ENCODE data around the gene TMSB15C.

The TMSB15C gene

GRCh38 chrX:104105330-104106262 lies 29.6 kb upstream of the TMSB15C start:
- TF ChIP-seq CTCF (IDR thresholded peaks at IDR 0.05; ENCODE audit: borderline replicate concordance, extremely low read depth, low read length, poor library complexity, severe bottlenecking) (no peak), EZH2 (IDR thresholded peaks at IDR 0.05; ENCODE audit: borderline replicate concordance, low read depth, low read length, severe bottlenecking) (no peak)
- no peak overlapping the region for H3K4me3 ChIP-seq (ENCODE audit: low read depth in 1 of 2, low read length in 2 of 2)
- no peak overlapping the region for H3K9ac ChIP-seq (ENCODE audit: low read depth, low read length)
- no peaks in the 10 kb centered on the region for H3K27me3 ChIP-seq (ENCODE audit: insufficient read depth, low read length, poor library complexity)
- no peaks in the 10 kb centered on the region for H3K9me3 ChIP-seq (ENCODE audit: insufficient read depth, low read length, severe bottlenecking)
- no peak for ATAC-seq (ENCODE audit: insufficient read depth, low read depth)
- H3K27ac ChIP-seq (ENCODE audit: low read length) = no peak overlapping the region
- no peak for DNase-seq
- H3K36me3 ChIP-seq (ENCODE audit: insufficient read depth, low read length) = no peaks in the 10 kb centered on the region
- no peaks in the 10 kb centered on the region for H4K20me1 ChIP-seq (ENCODE audit: insufficient read depth, low read length)
- no peaks in the 10 kb centered on the region for H3K79me2 ChIP-seq (ENCODE audit: insufficient read depth, low read length)
- no peak overlapping the region for H3K4me2 ChIP-seq (ENCODE audit: insufficient read depth, low read length)
- no peak overlapping the region for H2AFZ ChIP-seq (ENCODE audit: low read depth, low read length)
- H3K4me1 ChIP-seq (ENCODE audit: insufficient read depth, low read length) = no peaks in the 10 kb centered on the region

GRCh38 chrX:104104676-104105075 lies 28.6 kb upstream of the TMSB15C start:
- no peak overlapping the region for H3K4me3 ChIP-seq (ENCODE audit: low read depth in 1 of 2, low read length in 2 of 2)
- H3K79me2 ChIP-seq (ENCODE audit: insufficient read depth, low read length) = no peaks in the 10 kb centered on the region
- H3K9me3 ChIP-seq (ENCODE audit: insufficient read depth, low read length, severe bottlenecking) = no peaks in the 10 kb centered on the region
- DNase-seq (no peak), ATAC-seq (ENCODE audit: insufficient read depth, low read depth) (no peak)
- no peaks in the 10 kb centered on the region for H3K27me3 ChIP-seq (ENCODE audit: insufficient read depth, low read length, poor library complexity)
- TF ChIP-seq EZH2 (IDR thresholded peaks at IDR 0.05; ENCODE audit: borderline replicate concordance, low read depth, low read length, severe bottlenecking) (no peak), CTCF (IDR thresholded peaks at IDR 0.05; ENCODE audit: borderline replicate concordance, extremely low read depth, low read length, poor library complexity, severe bottlenecking) (no peak)
- no peak overlapping the region for H2AFZ ChIP-seq (ENCODE audit: low read depth, low read length)
- H3K9ac ChIP-seq (ENCODE audit: low read depth, low read length) = no peak overlapping the region
- H3K4me1 ChIP-seq (ENCODE audit: insufficient read depth, low read length) = no peaks in the 10 kb centered on the region
- no peak overlapping the region for H3K4me2 ChIP-seq (ENCODE audit: insufficient read depth, low read length)
- no peaks in the 10 kb centered on the region for H4K20me1 ChIP-seq (ENCODE audit: insufficient read depth, low read length)
- H3K36me3 ChIP-seq (ENCODE audit: insufficient read depth, low read length) = no peaks in the 10 kb centered on the region
- H3K27ac ChIP-seq (ENCODE audit: low read length) = no peak overlapping the region

GRCh38 chrX:104098919-104099318 lies 22.9 kb upstream of the TMSB15C start:
- DNase-seq (no peak), ATAC-seq (ENCODE audit: insufficient read depth, low read depth) (no peak)
- no peak overlapping the region for H3K9ac ChIP-seq (ENCODE audit: low read depth, low read length)
- H3K27ac ChIP-seq (ENCODE audit: low read length) = no peak overlapping the region
- H3K9me3 ChIP-seq (ENCODE audit: insufficient read depth, low read length, severe bottlenecking) = no peaks in the 10 kb centered on the region
- no peak for TF ChIP-seq CTCF (IDR thresholded peaks at IDR 0.05; ENCODE audit: borderline replicate concordance, extremely low read depth, low read length, poor library complexity, severe bottlenecking)
- TF ChIP-seq EZH2 (IDR thresholded peaks at IDR 0.05; ENCODE audit: borderline replicate concordance, low read depth, low read length, severe bottlenecking) = no peak
- no peak overlapping the region for H2AFZ ChIP-seq (ENCODE audit: low read depth, low read length)
- H3K4me3 ChIP-seq (ENCODE audit: low read depth in 1 of 2, low read length in 2 of 2) = no peak overlapping the region
- H3K27me3 ChIP-seq (ENCODE audit: insufficient read depth, low read length, poor library complexity) = no peaks in the 10 kb centered on the region
- no peaks in the 10 kb centered on the region; the same call in 1 of the 2 replicates for H3K4me1 ChIP-seq (ENCODE audit: insufficient read depth, low read length)
- H3K4me2 ChIP-seq (ENCODE audit: insufficient read depth, low read length) = no peak overlapping the region
- no peaks in the 10 kb centered on the region for H4K20me1 ChIP-seq (ENCODE audit: insufficient read depth, low read length)
- no peaks in the 10 kb centered on the region for H3K79me2 ChIP-seq (ENCODE audit: insufficient read depth, low read length)
- no peaks in the 10 kb centered on the region for H3K36me3 ChIP-seq (ENCODE audit: insufficient read depth, low read length)
